SK-N-SH treated with all-trans-retinoic acid at 6 μM for 48 hours (cell line): ENCODE data around the gene FLOT1.

ENCODE experiments used
- ATAC-seq: fragments of 200-7000 bp; cut with Tn5 transposase; 3 replicates; pipeline ENCODE4 v1.9.1; 2020; ENCODE audit warnings: mild to moderate bottlenecking, moderate library complexity
- ARNTL ChIP-seq: fragments of 450-650 bp; formaldehyde crosslinking; IDR thresholded peaks from 2 replicates; pipeline ENCODE4 v1.5.0; 2020; ENCODE audit warnings: low read depth, mild to moderate bottlenecking, moderate library complexity, borderline replicate concordance
- BACH2 ChIP-seq: fragments of 250-450 bp; sonication (Bioruptor Pico); IDR thresholded peaks from 2 replicates; pipeline ENCODE4 v1.9.0; 2021; ENCODE audit warnings: mild to moderate bottlenecking, borderline replicate concordance
- CSDC2 ChIP-seq: fragments of 250-450 bp; sonication (Bioruptor Pico); IDR thresholded peaks from 2 replicates; pipeline ENCODE4 v1.5.0; 2020; ENCODE audit warnings: mild to moderate bottlenecking, moderate library complexity
- ESRRG ChIP-seq: fragments of 250-450 bp; sonication (Bioruptor Pico); IDR thresholded peaks from 2 replicates; pipeline ENCODE4 v1.6.1; 2021; ENCODE audit warnings: mild to moderate bottlenecking
- GLIS3 ChIP-seq: fragments of 250-450 bp; sonication (Bioruptor Pico); IDR thresholded peaks from 2 replicates; pipeline ENCODE4 v1.5.0; 2020; ENCODE audit warnings: mild to moderate bottlenecking, moderate library complexity
- ISL1 ChIP-seq: fragments of 250-450 bp; sonication (Bioruptor Pico); IDR thresholded peaks from 2 replicates; pipeline ENCODE4 v2.1.2; 2022; ENCODE audit warnings: mild to moderate bottlenecking, moderate library complexity
- OSR1 ChIP-seq: fragments of 250-450 bp; sonication (Bioruptor Pico); IDR thresholded peaks from 2 replicates; pipeline ENCODE4 v1.8.0; 2022; ENCODE audit warnings: moderate library complexity, mild to moderate bottlenecking, inconsistent platforms
- PPARA ChIP-seq: fragments of 250-450 bp; sonication (Bioruptor Pico); IDR thresholded peaks from 2 replicates; pipeline ENCODE4 v1.5.0; 2020; ENCODE audit warnings: mild to moderate bottlenecking, borderline replicate concordance
- RARB ChIP-seq: fragments of 250-450 bp; sonication (Bioruptor Pico); IDR thresholded peaks from 2 replicates; pipeline ENCODE4 v1.8.0; 2021; ENCODE audit warnings: mild to moderate bottlenecking, moderate library complexity
- SNAI2 ChIP-seq: fragments of 250-450 bp; sonication (Bioruptor Pico); IDR thresholded peaks from 2 replicates; pipeline ENCODE4 v1.5.0; 2020; ENCODE audit warnings: mild to moderate bottlenecking, moderate library complexity
- TCF4 ChIP-seq: fragments of 250-450 bp; sonication (Bioruptor Pico); IDR thresholded peaks from 2 replicates; pipeline ENCODE4 v1.8.0; 2021; ENCODE audit warnings: mild to moderate bottlenecking, moderate library complexity, borderline replicate concordance
- TOX ChIP-seq: fragments of 250-450 bp; sonication (Bioruptor Pico); IDR thresholded peaks from 2 replicates; pipeline ENCODE4 v1.8.0; 2021; ENCODE audit warnings: mild to moderate bottlenecking, moderate library complexity, borderline replicate concordance
- ZC3H10 ChIP-seq: fragments of 250-450 bp; sonication (Bioruptor Pico); IDR thresholded peaks from 2 replicates; pipeline ENCODE4 v1.5.1; 2021; ENCODE audit warnings: mild to moderate bottlenecking, moderate library complexity
- ZFP3 ChIP-seq: fragments of 250-450 bp; sonication (Bioruptor Pico); IDR thresholded peaks from 2 replicates; pipeline ENCODE4 v1.5.0; 2020; ENCODE audit warnings: mild to moderate bottlenecking, moderate library complexity
- ZFP30 ChIP-seq: fragments of 450-650 bp; formaldehyde crosslinking; IDR thresholded peaks from 2 replicates; pipeline ENCODE4 v1.5.0; 2022; ENCODE audit warnings: mild to moderate bottlenecking, moderate library complexity
- ZNF565 ChIP-seq: fragments of 450-650 bp; formaldehyde crosslinking; conservative IDR thresholded peaks from 2 replicates; pipeline ENCODE4 v1.5.0; 2020; ENCODE audit warnings: low read depth, mild to moderate bottlenecking, moderate library complexity
- ZNF70 ChIP-seq: fragments of 450-650 bp; formaldehyde crosslinking; IDR thresholded peaks from 2 replicates; pipeline ENCODE4 v1.5.0; 2020; ENCODE audit warnings: mild to moderate bottlenecking, moderate library complexity
- ZNF8 ChIP-seq: fragments of 450-650 bp; formaldehyde crosslinking; IDR thresholded peaks from 2 replicates; pipeline ENCODE4 v1.5.0; 2020; ENCODE audit warnings: mild to moderate bottlenecking, moderate library complexity
- TF ChIP-seq, protein P1 (sequence below): fragments of 250-450 bp; sonication (Bioruptor Pico); IDR thresholded peaks from 2 replicates; pipeline ENCODE4 v1.8.0; 2020; ENCODE audit warnings: mild to moderate bottlenecking, moderate library complexity, borderline replicate concordance
- TF ChIP-seq, protein P2 (sequence below): fragments of 250-450 bp; sonication (Bioruptor Pico); IDR thresholded peaks from 2 replicates; pipeline ENCODE4 v1.5.0; 2020; ENCODE audit warnings: mild to moderate bottlenecking, moderate library complexity
- TF ChIP-seq, protein P3 (sequence below): fragments of 250-450 bp; sonication (Bioruptor Pico); IDR thresholded peaks from 2 replicates; pipeline ENCODE4 v1.5.1; 2021; ENCODE audit warnings: mild to moderate bottlenecking, moderate library complexity
- TF ChIP-seq, protein P4 (sequence below): fragments of 250-450 bp; sonication (Bioruptor Pico); IDR thresholded peaks from 2 replicates; pipeline ENCODE4 v1.5.1; 2020; ENCODE audit warnings: low read depth, mild to moderate bottlenecking, moderate library complexity
- TF ChIP-seq, protein P5 (sequence below): fragments of 250-450 bp; sonication (Bioruptor Pico); IDR thresholded peaks from 2 replicates; pipeline ENCODE4 v1.8.0; 2021; ENCODE audit warnings: low read depth, mild to moderate bottlenecking, moderate library complexity, borderline replicate concordance

FLOT1 gene

DNA sequence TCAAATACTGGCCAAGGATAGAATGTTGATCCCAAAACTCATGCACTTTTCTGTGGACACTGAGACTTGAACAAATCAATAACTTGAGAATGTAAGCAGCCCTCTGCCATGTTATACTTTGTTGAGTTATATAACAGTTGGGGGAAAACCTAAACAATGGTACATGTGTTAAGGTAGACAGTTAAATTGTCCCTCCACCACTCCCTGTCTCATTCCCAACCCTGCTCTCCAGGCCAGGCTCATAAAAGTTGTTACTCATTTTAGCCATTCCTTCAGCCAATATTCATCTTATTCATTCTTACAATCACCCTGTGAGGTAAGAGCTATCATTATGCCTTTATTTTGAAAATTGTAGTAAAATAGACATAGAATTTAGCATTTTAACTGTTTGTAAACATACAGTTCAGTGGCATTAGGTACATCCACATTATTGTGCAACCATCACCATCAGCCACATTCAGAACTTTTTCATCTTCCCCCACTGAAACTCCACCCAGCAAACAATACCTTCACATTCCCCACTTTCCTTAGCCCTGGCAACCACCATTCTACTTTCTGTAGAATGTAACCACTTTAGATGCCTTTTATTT, 40.0 kb upstream of the FLOT1 start:
- TF ChIP-seq, protein P1, sequence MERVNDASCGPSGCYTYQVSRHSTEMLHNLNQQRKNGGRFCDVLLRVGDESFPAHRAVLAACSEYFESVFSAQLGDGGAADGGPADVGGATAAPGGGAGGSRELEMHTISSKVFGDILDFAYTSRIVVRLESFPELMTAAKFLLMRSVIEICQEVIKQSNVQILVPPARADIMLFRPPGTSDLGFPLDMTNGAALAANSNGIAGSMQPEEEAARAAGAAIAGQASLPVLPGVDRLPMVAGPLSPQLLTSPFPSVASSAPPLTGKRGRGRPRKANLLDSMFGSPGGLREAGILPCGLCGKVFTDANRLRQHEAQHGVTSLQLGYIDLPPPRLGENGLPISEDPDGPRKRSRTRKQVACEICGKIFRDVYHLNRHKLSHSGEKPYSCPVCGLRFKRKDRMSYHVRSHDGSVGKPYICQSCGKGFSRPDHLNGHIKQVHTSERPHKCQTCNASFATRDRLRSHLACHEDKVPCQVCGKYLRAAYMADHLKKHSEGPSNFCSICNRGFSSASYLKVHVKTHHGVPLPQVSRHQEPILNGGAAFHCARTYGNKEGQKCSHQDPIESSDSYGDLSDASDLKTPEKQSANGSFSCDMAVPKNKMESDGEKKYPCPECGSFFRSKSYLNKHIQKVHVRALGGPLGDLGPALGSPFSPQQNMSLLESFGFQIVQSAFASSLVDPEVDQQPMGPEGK (CRISPR knock-in tag), result no peak
- TF ChIP-seq SNAI2 (CRISPR knock-in tag) (0 out of 2 replicates have a peak, but pooled peaks have one; percentile 25), GLIS3 (CRISPR knock-in tag) (no peak), ZNF70 (CRISPR knock-in tag) (no peak)
- peak; percentile 15 for ATAC-seq

DNA sequence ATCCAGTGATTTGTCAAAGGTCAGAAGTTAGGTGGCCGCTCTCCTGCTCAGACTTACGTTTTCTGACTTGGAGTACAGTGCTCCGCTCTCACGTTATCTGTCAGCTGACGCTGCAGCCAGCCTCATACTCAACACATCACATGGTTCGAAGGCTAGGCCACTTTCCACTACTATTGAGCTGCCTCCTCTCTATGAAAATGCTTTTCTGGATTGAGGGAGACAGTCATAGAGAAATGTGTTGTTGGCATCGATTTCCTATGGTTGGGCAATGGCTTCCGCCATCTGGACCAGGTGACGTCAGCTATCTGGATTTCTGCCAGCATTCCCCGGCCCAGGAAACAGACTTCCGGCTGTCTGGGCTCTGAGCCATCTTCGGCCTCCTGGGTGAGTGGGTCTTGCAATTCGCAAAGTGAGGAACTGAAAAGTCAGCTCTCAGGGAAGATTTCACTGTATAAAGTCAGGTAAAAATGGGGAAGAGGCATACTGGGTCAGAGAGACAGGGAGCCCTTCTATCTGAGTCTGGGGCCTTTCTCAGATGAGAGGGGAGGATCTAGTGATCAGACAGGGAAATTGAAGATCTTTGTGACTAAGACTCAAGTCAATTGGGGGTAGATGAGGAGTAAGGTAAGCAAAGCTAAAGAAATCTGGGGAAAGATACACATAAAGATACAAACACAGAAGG, 39.4 kb upstream of the FLOT1 start:
- ATAC-seq, result peak; percentile 88
- TF ChIP-seq, protein P2, sequence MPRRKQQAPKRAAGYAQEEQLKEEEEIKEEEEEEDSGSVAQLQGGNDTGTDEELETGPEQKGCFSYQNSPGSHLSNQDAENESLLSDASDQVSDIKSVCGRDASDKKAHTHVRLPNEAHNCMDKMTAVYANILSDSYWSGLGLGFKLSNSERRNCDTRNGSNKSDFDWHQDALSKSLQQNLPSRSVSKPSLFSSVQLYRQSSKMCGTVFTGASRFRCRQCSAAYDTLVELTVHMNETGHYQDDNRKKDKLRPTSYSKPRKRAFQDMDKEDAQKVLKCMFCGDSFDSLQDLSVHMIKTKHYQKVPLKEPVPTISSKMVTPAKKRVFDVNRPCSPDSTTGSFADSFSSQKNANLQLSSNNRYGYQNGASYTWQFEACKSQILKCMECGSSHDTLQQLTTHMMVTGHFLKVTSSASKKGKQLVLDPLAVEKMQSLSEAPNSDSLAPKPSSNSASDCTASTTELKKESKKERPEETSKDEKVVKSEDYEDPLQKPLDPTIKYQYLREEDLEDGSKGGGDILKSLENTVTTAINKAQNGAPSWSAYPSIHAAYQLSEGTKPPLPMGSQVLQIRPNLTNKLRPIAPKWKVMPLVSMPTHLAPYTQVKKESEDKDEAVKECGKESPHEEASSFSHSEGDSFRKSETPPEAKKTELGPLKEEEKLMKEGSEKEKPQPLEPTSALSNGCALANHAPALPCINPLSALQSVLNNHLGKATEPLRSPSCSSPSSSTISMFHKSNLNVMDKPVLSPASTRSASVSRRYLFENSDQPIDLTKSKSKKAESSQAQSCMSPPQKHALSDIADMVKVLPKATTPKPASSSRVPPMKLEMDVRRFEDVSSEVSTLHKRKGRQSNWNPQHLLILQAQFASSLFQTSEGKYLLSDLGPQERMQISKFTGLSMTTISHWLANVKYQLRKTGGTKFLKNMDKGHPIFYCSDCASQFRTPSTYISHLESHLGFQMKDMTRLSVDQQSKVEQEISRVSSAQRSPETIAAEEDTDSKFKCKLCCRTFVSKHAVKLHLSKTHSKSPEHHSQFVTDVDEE, result peak; percentile 71
- TF ChIP-seq, protein P1 (CRISPR knock-in tag), result no peak
- TF ChIP-seq TOX (CRISPR knock-in tag), result no peak
- TF ChIP-seq ESRRG (CRISPR knock-in tag), result no peak
- TF ChIP-seq, protein P3, sequence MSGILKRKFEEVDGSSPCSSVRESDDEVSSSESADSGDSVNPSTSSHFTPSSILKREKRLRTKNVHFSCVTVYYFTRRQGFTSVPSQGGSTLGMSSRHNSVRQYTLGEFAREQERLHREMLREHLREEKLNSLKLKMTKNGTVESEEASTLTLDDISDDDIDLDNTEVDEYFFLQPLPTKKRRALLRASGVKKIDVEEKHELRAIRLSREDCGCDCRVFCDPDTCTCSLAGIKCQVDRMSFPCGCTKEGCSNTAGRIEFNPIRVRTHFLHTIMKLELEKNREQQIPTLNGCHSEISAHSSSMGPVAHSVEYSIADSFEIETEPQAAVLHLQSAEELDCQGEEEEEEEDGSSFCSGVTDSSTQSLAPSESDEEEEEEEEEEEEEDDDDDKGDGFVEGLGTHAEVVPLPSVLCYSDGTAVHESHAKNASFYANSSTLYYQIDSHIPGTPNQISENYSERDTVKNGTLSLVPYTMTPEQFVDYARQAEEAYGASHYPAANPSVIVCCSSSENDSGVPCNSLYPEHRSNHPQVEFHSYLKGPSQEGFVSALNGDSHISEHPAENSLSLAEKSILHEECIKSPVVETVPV, result no peak
- TF ChIP-seq RARB (CRISPR knock-in tag), result no peak
- TF ChIP-seq TCF4 (CRISPR knock-in tag), result peak; percentile 88
- TF ChIP-seq CSDC2 (CRISPR knock-in tag), result no peak
- peak; percentile 74; the same call in 1 of the 2 replicates for TF ChIP-seq ZFP3 (CRISPR knock-in tag)
- TF ChIP-seq ISL1, result peak; percentile 81
- TF ChIP-seq ZNF565 (CRISPR knock-in tag), result no peak; the same call in none of the 2 replicates
- TF ChIP-seq, protein P4, sequence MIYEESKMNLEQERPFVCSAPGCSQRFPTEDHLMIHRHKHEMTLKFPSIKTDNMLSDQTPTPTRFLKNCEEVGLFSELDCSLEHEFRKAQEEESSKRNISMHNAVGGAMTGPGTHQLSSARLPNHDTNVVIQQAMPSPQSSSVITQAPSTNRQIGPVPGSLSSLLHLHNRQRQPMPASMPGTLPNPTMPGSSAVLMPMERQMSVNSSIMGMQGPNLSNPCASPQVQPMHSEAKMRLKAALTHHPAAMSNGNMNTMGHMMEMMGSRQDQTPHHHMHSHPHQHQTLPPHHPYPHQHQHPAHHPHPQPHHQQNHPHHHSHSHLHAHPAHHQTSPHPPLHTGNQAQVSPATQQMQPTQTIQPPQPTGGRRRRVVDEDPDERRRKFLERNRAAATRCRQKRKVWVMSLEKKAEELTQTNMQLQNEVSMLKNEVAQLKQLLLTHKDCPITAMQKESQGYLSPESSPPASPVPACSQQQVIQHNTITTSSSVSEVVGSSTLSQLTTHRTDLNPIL, result peak; percentile 69; the same call in 1 of the 2 replicates
- TF ChIP-seq ARNTL (CRISPR knock-in tag), result no peak
- TF ChIP-seq, protein P5, sequence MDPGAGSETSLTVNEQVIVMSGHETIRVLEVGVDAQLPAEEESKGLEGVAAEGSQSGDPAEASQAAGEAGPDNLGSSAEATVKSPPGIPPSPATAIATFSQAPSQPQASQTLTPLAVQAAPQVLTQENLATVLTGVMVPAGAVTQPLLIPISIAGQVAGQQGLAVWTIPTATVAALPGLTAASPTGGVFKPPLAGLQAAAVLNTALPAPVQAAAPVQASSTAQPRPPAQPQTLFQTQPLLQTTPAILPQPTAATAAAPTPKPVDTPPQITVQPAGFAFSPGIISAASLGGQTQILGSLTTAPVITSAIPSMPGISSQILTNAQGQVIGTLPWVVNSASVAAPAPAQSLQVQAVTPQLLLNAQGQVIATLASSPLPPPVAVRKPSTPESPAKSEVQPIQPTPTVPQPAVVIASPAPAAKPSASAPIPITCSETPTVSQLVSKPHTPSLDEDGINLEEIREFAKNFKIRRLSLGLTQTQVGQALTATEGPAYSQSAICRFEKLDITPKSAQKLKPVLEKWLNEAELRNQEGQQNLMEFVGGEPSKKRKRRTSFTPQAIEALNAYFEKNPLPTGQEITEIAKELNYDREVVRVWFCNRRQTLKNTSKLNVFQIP (CRISPR knock-in tag), result no peak; the same call in 1 of the 2 replicates
- TF ChIP-seq ZNF70 (CRISPR knock-in tag), result no peak
- peak; percentile 85; the same call in 1 of the 2 replicates for TF ChIP-seq SNAI2 (CRISPR knock-in tag)
- peak; percentile 53; the same call in 1 of the 2 replicates for TF ChIP-seq BACH2 (CRISPR knock-in tag)
- no peak; the same call in 1 of the 2 replicates for TF ChIP-seq GLIS3 (CRISPR knock-in tag)
- no peak for TF ChIP-seq OSR1 (CRISPR knock-in tag)
- TF ChIP-seq ZFP30 (CRISPR knock-in tag), result no peak
- TF ChIP-seq ZC3H10 (CRISPR knock-in tag), result no peak
- TF ChIP-seq PPARA, result no peak
- no peak for TF ChIP-seq ZNF8 (CRISPR knock-in tag)
